HCT116 (cell line): Measurements from ENCODE around the gene PKMYT1. TPM values are rescaled to one million over a fixed set of nuclear protein-coding genes. Genes with fewer than 3 reads are reported as not detected.

ENCODE experiments used
- ATAC-seq: fragments of 200-7000 bp; cut with Tn5 transposase; 2 replicates; pipeline ENCODE4 v1.9.1; 2020; ENCODE audit warnings: mild to moderate bottlenecking, moderate library complexity
- BruUV-seq: library from RNA; stranded (reverse); fragments of 400-500 nt; replicated peaks from 2 replicates; lab custom pipeline; 2021; lab: Mats Ljungman, UMichigan
- CTCF ChIA-PET: fragments of 300-600 bp; sonication (Branson Sonifier 250); formaldehyde crosslinking; loops from one replicate; lab custom pipeline; 2021; ENCODE audit warnings: antibody characterized with exemption; lab: Charles Lee
- POLR2A ChIA-PET: fragments of 300-600, 350-600 bp; sonication (Branson Sonifier 250); formaldehyde crosslinking; loops from one replicate; lab custom pipeline; 2021; ENCODE audit warnings: antibody characterized with exemption; lab: Charles Lee
- RAD21 ChIA-PET, 2 experiments: fragments of 300-600 bp; sonication (Branson Sonifier 250); formaldehyde crosslinking; loops; one replicate each; lab custom pipeline; 2023; ENCODE audit warnings: low total read pairs in 2 of 2; ENCODE audit not compliant: uncharacterized antibody in 2 of 2, unreplicated experiment in 2 of 2, low non-redundant PET in 1 of 2; lab: Charles Lee
- DNase-seq: peaks from one replicate; pipeline ENCODE4 v3.0.0-alpha.2; 2010; ENCODE audit warnings: low read depth, low spot score
- H2AFZ ChIP-seq: fragments of 200-600 bp; shearing (Covaris generic), sonication (generic); 2 replicates; pipeline ENCODE4 v1.6.1; 2017; ENCODE audit warnings: low read depth, mixed run types, mixed read lengths, antibody characterized with exemption, low read length; ENCODE audit not compliant: poor library complexity, severe bottlenecking
- H3K27ac ChIP-seq: 2 replicates; pipeline ENCODE4 v1.5.1; 2012; ENCODE audit warnings: low read depth, low read length
- H3K27me3 ChIP-seq: fragments of 200-600 bp; sonication (generic); 2 replicates; pipeline ENCODE4 v1.6.1; 2016; ENCODE audit warnings: mixed run types, low read length, mixed read lengths; ENCODE audit not compliant: insufficient read depth
- H3K36me3 ChIP-seq, 2 experiments: fragments of 200-500 bp in 1 of 2; fragments of 200-600 bp in 1 of 2; sonication (Bioruptor generic) in 1 of 2; sonication (generic) in 1 of 2; 2 replicates each; pipeline versions ENCODE4 v1.5.1 to v1.6.1; 2014 to 2016; ENCODE audit warnings: low read length in 2 of 2, inconsistent platforms in 1 of 2, mixed read lengths in 1 of 2, mixed run types in 1 of 2; ENCODE audit not compliant: insufficient read depth in 2 of 2, control insufficient read depth in 1 of 2
- H3K4me1 ChIP-seq, 2 experiments: fragments of 200-600 bp in 1 of 2; sonication (generic) in 1 of 2; 2 replicates each; pipeline versions ENCODE4 v1.5.1 to v1.6.1; 2012 to 2017; ENCODE audit warnings: low read length in 2 of 2, inconsistent platforms in 1 of 2, mild to moderate bottlenecking in 1 of 2, mixed read lengths in 1 of 2, mixed run types in 1 of 2, moderate library complexity in 1 of 2; ENCODE audit not compliant: insufficient read depth in 2 of 2, control insufficient read depth in 1 of 2
- H3K4me2 ChIP-seq: fragments of 200-600 bp; sonication (generic); 2 replicates; pipeline ENCODE4 v1.6.1; 2017; ENCODE audit warnings: mixed run types, low read length, mixed read lengths
- H3K4me3 ChIP-seq, 2 experiments: fragments of 200-600 bp in 1 of 2; sonication (generic) in 1 of 2; replicated peaks in 1 of 2; 2 replicates each; pipeline ENCODE4 v1.5.1; 2011 to 2016; ENCODE audit warnings: low read length in 2 of 2, control low read depth in 1 of 2, low read depth in 1 of 2, mild to moderate bottlenecking in 1 of 2, mixed read lengths in 1 of 2, mixed run types in 1 of 2
- H3K79me2 ChIP-seq: fragments of 200-600 bp; sonication (generic); 2 replicates; pipeline ENCODE4 v1.6.1; 2017; ENCODE audit warnings: mild to moderate bottlenecking, mixed run types, low read length, moderate library complexity, mixed read lengths; ENCODE audit not compliant: insufficient read depth
- H3K9ac ChIP-seq: fragments of 200-600 bp; sonication (generic); 2 replicates; pipeline ENCODE4 v1.6.1; 2016; ENCODE audit warnings: low read length, mixed read lengths
- H3K9me2 ChIP-seq: fragments of 200-600 bp; sonication (generic), shearing (Covaris generic); 2 replicates; pipeline ENCODE4 v1.6.1; 2017; ENCODE audit warnings: mixed run types, mild to moderate bottlenecking, moderate library complexity; ENCODE audit not compliant: insufficient read depth
- H3K9me3 ChIP-seq, 2 experiments: fragments of 200-500 bp in 1 of 2; fragments of 200-600 bp in 1 of 2; sonication (Bioruptor generic) in 1 of 2; sonication (generic) in 1 of 2; 2 replicates each; pipeline ENCODE4 v1.6.1; 2014 to 2017; ENCODE audit warnings: low read length in 2 of 2, mixed read lengths in 2 of 2, inconsistent platforms in 1 of 2, low read depth in 1 of 2, mild to moderate bottlenecking in 1 of 2, mixed run types in 1 of 2, moderate library complexity in 1 of 2; ENCODE audit not compliant: control insufficient read depth in 1 of 2, insufficient read depth in 1 of 2
- H4K20me1 ChIP-seq: fragments of 200-600 bp; sonication (generic), shearing (Covaris generic); 2 replicates; pipeline ENCODE4 v1.6.1; 2017; ENCODE audit warnings: mixed run types, mild to moderate bottlenecking, moderate library complexity; ENCODE audit not compliant: insufficient read depth
- CBX3 ChIP-seq: IDR thresholded peaks from 2 replicates; pipeline ENCODE4 v1.6.1; 2012; ENCODE audit warnings: low read depth
- CEBPB ChIP-seq: IDR thresholded peaks from 2 replicates; pipeline ENCODE4 v1.6.1; 2012; ENCODE audit warnings: low read depth
- EGR1 ChIP-seq: IDR thresholded peaks from 2 replicates; pipeline ENCODE4 v1.6.1; 2012; ENCODE audit warnings: low read depth
- ELF1 ChIP-seq: IDR thresholded peaks from 2 replicates; pipeline ENCODE4 v1.6.1; 2012; ENCODE audit warnings: low read depth, borderline replicate concordance
- EZH2 ChIP-seq: fragments of 200-600 bp; sonication (generic); IDR thresholded peaks from 2 replicates; pipeline ENCODE4 v1.6.1; 2017; ENCODE audit warnings: antibody characterized with exemption, mixed run types
- EZH2phosphoT487 ChIP-seq: fragments of 200-600 bp; IDR thresholded peaks from 2 replicates; pipeline ENCODE4 v1.6.1; 2018; ENCODE audit warnings: antibody characterized with exemption, borderline replicate concordance
- FOSL1 ChIP-seq: IDR thresholded peaks from 2 replicates; pipeline ENCODE4 v1.6.1; 2012; ENCODE audit warnings: low read depth
- JUND ChIP-seq: IDR thresholded peaks from 2 replicates; pipeline ENCODE4 v1.6.1; 2012
- MAX ChIP-seq: IDR thresholded peaks from 2 replicates; pipeline ENCODE4 v1.6.1; 2012
- POLR2A ChIP-seq: IDR thresholded peaks from 2 replicates; pipeline ENCODE4 v1.7.0; 2011; ENCODE audit warnings: borderline replicate concordance; ENCODE audit not compliant: insufficient read depth, insufficient read length; ENCODE audit errors: extremely low read depth
- POLR2AphosphoS5 ChIP-seq: IDR thresholded peaks from 2 replicates; pipeline ENCODE4 v1.6.1; 2011; ENCODE audit warnings: mild to moderate bottlenecking, low read depth, low read length, moderate library complexity
- RAD21 ChIP-seq: IDR thresholded peaks from 2 replicates; pipeline ENCODE4 v1.6.1; 2012; ENCODE audit warnings: low read depth, mild to moderate bottlenecking
- REST ChIP-seq: IDR thresholded peaks from 2 replicates; pipeline ENCODE4 v1.6.1; 2012; ENCODE audit warnings: low read depth
- SRF ChIP-seq: IDR thresholded peaks from 2 replicates; pipeline ENCODE4 v1.6.1; 2012; ENCODE audit warnings: low read depth
- YY1 ChIP-seq: IDR thresholded peaks from 2 replicates; pipeline ENCODE4 v1.6.1; 2011; ENCODE audit warnings: low read length, low read depth, moderate library complexity, mild to moderate bottlenecking; ENCODE audit not compliant: insufficient replicate concordance; ENCODE audit errors: extremely low read depth
- ZFX ChIP-seq: fragments of 450-650 bp; IDR thresholded peaks from 2 replicates; pipeline ENCODE4 v1.6.1; 2017
- intact Hi-C: fragments of 100-400 bp; cut with micrococcal nuclease; formaldehyde crosslinking; loops from 2 replicates; pipeline ENCODE4 v1.10.0; 2022
- total RNA-seq: library from RNA; stranded (reverse); gene quantifications from one replicate; pipeline ENCODE4 v1.2.1, GENCODE V29; 2021; ENCODE audit not compliant: unreplicated experiment

The PKMYT1 gene
- total RNA-seq, 1 experiment from 2014 or later: 104 TPM

GRCh38 chr16:2974319-2975056 is 5.8 kb downstream of the PKMYT1 start:
- Histone ChIP-seq H3K79me2 (peaks cover 76% of the 10 kb centered on the region), H3K4me3 (no peak overlapping the region), H3K4me1 (peaks cover 11 to 31% of the 10 kb centered on the region in 2 experiments; a peak in 3 of 4 replicates), H3K27ac (peak overlapping the region; percentile 8; the same call in 1 of the 2 replicates), H3K9ac (no peak overlapping the region), H3K4me2 (no peak overlapping the region), H3K9me2 (no peaks in the 10 kb centered on the region), H3K36me3 (peaks cover 5 to 40% of the 10 kb centered on the region in 2 experiments; a peak in 3 of 4 replicates), H3K9me3 (no peaks in the 10 kb centered on the region), H4K20me1 (peaks cover 6% of the 10 kb centered on the region; the same call in 1 of the 2 replicates)
- ChIA-PET POLR2A (interaction anchor here (1.0 kb wide), 1 partner anchor 54 kb away, joined by 3 read pairs; no protein-coding TSS in a partner anchor), RAD21 (no interaction called here), CTCF (no interaction called here)
- ATAC-seq (no peak), DNase-seq (no peak)
- intact Hi-C loops: no loop called here
- no TSS peak for BruUV-seq
- TF ChIP-seq POLR2AphosphoS5 (peak; percentile 13; the same call in 1 of the 2 replicates), MAX (no peak)
- TF ChIP-seq, all 23 proteins: peak for 1
- no peak overlapping the region for H2AFZ ChIP-seq
- no peaks in the 10 kb centered on the region for H3K27me3 ChIP-seq

GRCh38 chr16:2973605-2974318 is 6.5 kb downstream of the PKMYT1 start:
- intact Hi-C loops: no loop called here
- Histone ChIP-seq H3K27ac (peak overlapping the region; percentile 95; the same call in 1 of the 2 replicates), H3K36me3 (peaks cover 5 to 40% of the 10 kb centered on the region in 2 experiments; a peak in 3 of 4 replicates), H3K27me3 (no peaks in the 10 kb centered on the region), H2AFZ (no peak overlapping the region), H3K9me3 (no peaks in the 10 kb centered on the region), H3K4me2 (no peak overlapping the region), H3K79me2 (peaks cover 68% of the 10 kb centered on the region), H3K9ac (no peak overlapping the region), H3K4me1 (peaks cover 7 to 27% of the 10 kb centered on the region in 2 experiments; a peak in 3 of 4 replicates), H3K4me3 (no peak overlapping the region), H4K20me1 (peaks cover 6% of the 10 kb centered on the region; the same call in 1 of the 2 replicates), H3K9me2 (no peaks in the 10 kb centered on the region)
- ATAC-seq (no peak), DNase-seq (no peak)
- ChIA-PET RAD21 (no interaction called here), CTCF (no interaction called here), POLR2A (interaction anchor here (1.0 kb wide), 1 partner anchor 55 kb away, joined by 3 read pairs; no protein-coding TSS in a partner anchor)
- BruUV-seq: no TSS peak
- no peak for TF ChIP-seq ELF1
- no peak for TF ChIP-seq YY1
- no peak for TF ChIP-seq RAD21
- TF ChIP-seq ZFX: no peak
- no peak for TF ChIP-seq JUND
- no peak for TF ChIP-seq EZH2phosphoT487
- TF ChIP-seq SRF: no peak
- TF ChIP-seq EZH2: no peak
- TF ChIP-seq POLR2A: no peak
- no peak for TF ChIP-seq FOSL1
- TF ChIP-seq POLR2AphosphoS5: no peak
- no peak for TF ChIP-seq REST
- no peak for TF ChIP-seq MAX
- no peak for TF ChIP-seq CBX3
- no peak for TF ChIP-seq CEBPB
- no peak for TF ChIP-seq EGR1
